Upper lobe of right lung (tissue), 1 donor: Measurements from ENCODE around the gene SFMBT2. TPM values are rescaled to one million over a fixed set of nuclear protein-coding genes. Genes with fewer than 3 reads are reported as not detected.

Source experiments
- ATAC-seq: fragments of 200-7000 bp; cut with Tn5 transposase; one replicate; pipeline ENCODE4 v1.9.1; 2020; ENCODE audit warnings: mild to moderate bottlenecking, moderate library complexity
- DNase-seq: peaks from one replicate; pipeline ENCODE4 v3.0.0-alpha.2; 2020
- H3K27ac ChIP-seq: fragments of 200-600 bp; one replicate; pipeline ENCODE4 v1.8.0; 2022
- H3K27me3 ChIP-seq: fragments of 200-600 bp; one replicate; pipeline ENCODE4 v1.8.0; 2022; ENCODE audit warnings: mild to moderate bottlenecking
- H3K36me3 ChIP-seq: fragments of 200-600 bp; one replicate; pipeline ENCODE4 v1.8.0; 2022
- H3K4me1 ChIP-seq: fragments of 200-600 bp; one replicate; pipeline ENCODE4 v1.8.0; 2022
- H3K4me3 ChIP-seq: fragments of 200-600 bp; one replicate; pipeline ENCODE4 v1.8.0; 2022; ENCODE audit warnings: mild to moderate bottlenecking
- H3K9me3 ChIP-seq: fragments of 200-600 bp; one replicate; pipeline ENCODE4 v1.8.0; 2022
- CTCF ChIP-seq: fragments of 200-600 bp; IDR thresholded peaks from one replicate; pipeline ENCODE4 v1.8.0; 2022; ENCODE audit warnings: antibody characterized with exemption
- intact Hi-C: fragments of 100-400 bp; cut with DNase I; formaldehyde crosslinking; loops from one replicate; pipeline ENCODE4 v1.11.0; 2022
- total RNA-seq: library from RNA; stranded (reverse); fragmentation: NEBNext Ultra II Directional; extraction: Animal tissue kit (Norgen Biotek cat#: 25700); gene quantifications from one replicate; pipeline ENCODE4 v1.2.1, GENCODE V29; 2021
- donor health status: DM: no; HTN: yes; CAD: no; lungs with severe emphysema.

SFMBT2 gene
- total RNA-seq, 1 donor from 2014 or later, result 16.1 TPM

GRCh38 chr10:7310076-7310475 lies 100.8 kb downstream of the SFMBT2 start:
- Histone ChIP-seq H3K9me3 (no peaks in the 10 kb centered on the region), H3K4me1 (no peaks in the 10 kb centered on the region), H3K27me3 (no peaks in the 10 kb centered on the region), H3K27ac (no peak overlapping the region), H3K4me3 (no peak overlapping the region), H3K36me3 (no peaks in the 10 kb centered on the region)
- ATAC-seq (no peak), DNase-seq (no peak)
- TF ChIP-seq CTCF, result no peak
- intact Hi-C loops, result no loop called here

DNA sequence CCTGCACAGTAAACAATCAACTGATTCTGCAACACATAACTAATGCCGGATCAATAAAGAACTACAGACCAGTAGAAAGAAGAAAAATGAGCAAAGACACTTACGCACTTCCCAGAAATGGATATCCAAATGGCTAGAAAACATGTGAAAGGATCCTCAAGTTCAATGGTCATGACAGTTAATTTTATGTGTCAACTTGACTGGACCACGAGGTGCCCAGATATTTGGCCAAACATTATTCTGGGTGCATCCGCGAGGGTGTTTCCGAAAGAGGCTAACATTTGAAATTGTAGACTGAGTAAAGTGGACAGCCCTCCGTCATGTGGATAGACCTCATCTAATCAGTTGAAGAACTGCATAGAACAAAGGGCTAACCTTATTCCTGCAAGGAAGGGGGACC lies 102.0 kb downstream of the SFMBT2 start:
- DNase-seq, result no peak
- H3K27ac ChIP-seq, result no peak overlapping the region
- H3K9me3 ChIP-seq, result no peaks in the 10 kb centered on the region
- H3K36me3 ChIP-seq, result no peaks in the 10 kb centered on the region
- intact Hi-C loops, result no loop called here
- no peak for ATAC-seq
- TF ChIP-seq CTCF, result no peak
- no peaks in the 10 kb centered on the region for H3K4me1 ChIP-seq
- H3K27me3 ChIP-seq, result no peaks in the 10 kb centered on the region
- H3K4me3 ChIP-seq, result no peak overlapping the region

GRCh38 chr10:7306616-7307015 lies 104.2 kb downstream of the SFMBT2 start:
- Histone ChIP-seq H3K36me3 (no peaks in the 10 kb centered on the region), H3K27me3 (no peaks in the 10 kb centered on the region), H3K27ac (no peak overlapping the region), H3K9me3 (no peaks in the 10 kb centered on the region), H3K4me1 (peaks cover 7% of the 10 kb centered on the region), H3K4me3 (no peak overlapping the region)
- no peak for DNase-seq
- TF ChIP-seq CTCF, result no peak
- intact Hi-C loops, result no loop called here
- ATAC-seq, result no peak

GRCh38 chr10:7306147-7306546 lies 104.7 kb downstream of the SFMBT2 start:
- H3K4me3 ChIP-seq, result no peak overlapping the region
- peak; percentile 26 for ATAC-seq
- intact Hi-C loops, result no loop called here
- H3K36me3 ChIP-seq, result no peaks in the 10 kb centered on the region
- H3K27ac ChIP-seq, result no peak overlapping the region
- no peak for TF ChIP-seq CTCF
- no peak for DNase-seq
- no peaks in the 10 kb centered on the region for H3K27me3 ChIP-seq
- H3K4me1 ChIP-seq, result peaks cover 7% of the 10 kb centered on the region
- H3K9me3 ChIP-seq, result no peaks in the 10 kb centered on the region

DNA sequence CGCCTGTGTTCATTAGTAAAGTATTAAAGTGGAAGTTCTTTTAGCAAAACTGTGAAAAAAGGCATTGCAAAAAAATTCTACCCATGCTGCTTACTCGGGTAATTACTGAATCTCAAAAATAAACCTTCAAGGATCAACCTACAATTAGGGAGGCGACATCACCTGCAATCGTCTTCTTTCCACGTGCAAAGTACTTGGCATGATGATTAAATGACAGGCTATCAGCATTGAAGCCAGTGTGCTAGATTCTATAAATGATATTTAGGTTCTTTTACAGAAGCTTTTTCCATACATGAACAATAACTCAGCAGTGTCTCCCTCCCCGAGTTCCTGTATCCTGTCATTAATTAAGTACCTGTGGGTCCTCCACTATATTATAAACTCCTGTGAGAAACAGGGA lies 105.8 kb downstream of the SFMBT2 start:
- intact Hi-C loops, result no loop called here
- DNase-seq (no peak), ATAC-seq (no peak)
- Histone ChIP-seq H3K4me3 (no peak overlapping the region), H3K4me1 (peaks cover 10% of the 10 kb centered on the region), H3K27ac (no peak overlapping the region), H3K36me3 (no peaks in the 10 kb centered on the region), H3K27me3 (no peaks in the 10 kb centered on the region), H3K9me3 (no peaks in the 10 kb centered on the region)
- TF ChIP-seq CTCF, result no peak

- Histone ChIP-seq H3K4me1 (peaks cover 10% of the 10 kb centered on the region), H3K27me3 (no peaks in the 10 kb centered on the region), H3K27ac (no peak overlapping the region), H3K36me3 (no peaks in the 10 kb centered on the region), H3K4me3 (no peak overlapping the region), H3K9me3 (no peaks in the 10 kb centered on the region)
- no peak for TF ChIP-seq CTCF
- no peak for ATAC-seq
- intact Hi-C loops, result no loop called here
- no peak for DNase-seq
Observed at GRCh38 chr10:7304110-7304509, 106.7 kb downstream of the SFMBT2 start.
